Measurements from ENCODE around the gene TBPL2.

DNA sequence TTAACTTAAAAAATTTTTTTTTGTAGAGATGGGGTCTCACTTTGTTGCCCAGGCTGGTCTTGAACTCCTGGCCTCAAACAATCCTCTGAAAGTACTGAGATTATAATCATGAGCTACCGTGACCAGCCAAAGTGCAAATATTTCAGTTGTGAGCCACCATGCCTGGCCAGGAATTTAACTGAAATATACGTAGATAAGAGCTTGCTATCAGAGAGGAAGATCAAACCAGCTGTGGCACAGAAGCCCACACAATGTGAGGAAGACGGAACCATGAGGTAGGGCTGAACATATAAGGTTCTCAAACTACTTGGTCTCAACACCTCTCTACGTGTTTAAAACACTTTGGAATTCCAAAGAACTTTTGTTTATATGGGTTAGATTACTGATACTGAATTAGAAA lies 57.9 kb downstream of the TBPL2 start:
- TF ChIP-seq, protein P1, sequence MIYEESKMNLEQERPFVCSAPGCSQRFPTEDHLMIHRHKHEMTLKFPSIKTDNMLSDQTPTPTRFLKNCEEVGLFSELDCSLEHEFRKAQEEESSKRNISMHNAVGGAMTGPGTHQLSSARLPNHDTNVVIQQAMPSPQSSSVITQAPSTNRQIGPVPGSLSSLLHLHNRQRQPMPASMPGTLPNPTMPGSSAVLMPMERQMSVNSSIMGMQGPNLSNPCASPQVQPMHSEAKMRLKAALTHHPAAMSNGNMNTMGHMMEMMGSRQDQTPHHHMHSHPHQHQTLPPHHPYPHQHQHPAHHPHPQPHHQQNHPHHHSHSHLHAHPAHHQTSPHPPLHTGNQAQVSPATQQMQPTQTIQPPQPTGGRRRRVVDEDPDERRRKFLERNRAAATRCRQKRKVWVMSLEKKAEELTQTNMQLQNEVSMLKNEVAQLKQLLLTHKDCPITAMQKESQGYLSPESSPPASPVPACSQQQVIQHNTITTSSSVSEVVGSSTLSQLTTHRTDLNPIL (CRISPR knock-in tag; IDR thresholded peaks at IDR 0.05; ENCODE audit: low read depth), result no peak
- TF ChIP-seq PPARA (CRISPR knock-in tag; IDR thresholded peaks at IDR 0.05; ENCODE audit: borderline replicate concordance) (no peak), ARNTL (CRISPR knock-in tag; IDR thresholded peaks at IDR 0.05; ENCODE audit: borderline replicate concordance, low read depth) (no peak), RARB (CRISPR knock-in tag; IDR thresholded peaks at IDR 0.05) (no peak), ZFP3 (CRISPR knock-in tag; IDR thresholded peaks at IDR 0.05) (no peak), ZNF8 (CRISPR knock-in tag; IDR thresholded peaks at IDR 0.05) (no peak), BACH2 (CRISPR knock-in tag; IDR thresholded peaks at IDR 0.05; ENCODE audit: borderline replicate concordance) (no peak), ZNF70 (CRISPR knock-in tag; IDR thresholded peaks at IDR 0.05) (no peak), GLIS3 (CRISPR knock-in tag; IDR thresholded peaks at IDR 0.05) (no peak), ESRRG (CRISPR knock-in tag; IDR thresholded peaks at IDR 0.05) (no peak), ZFP30 (CRISPR knock-in tag; IDR thresholded peaks at IDR 0.05) (no peak)
- TF ChIP-seq, protein P2, sequence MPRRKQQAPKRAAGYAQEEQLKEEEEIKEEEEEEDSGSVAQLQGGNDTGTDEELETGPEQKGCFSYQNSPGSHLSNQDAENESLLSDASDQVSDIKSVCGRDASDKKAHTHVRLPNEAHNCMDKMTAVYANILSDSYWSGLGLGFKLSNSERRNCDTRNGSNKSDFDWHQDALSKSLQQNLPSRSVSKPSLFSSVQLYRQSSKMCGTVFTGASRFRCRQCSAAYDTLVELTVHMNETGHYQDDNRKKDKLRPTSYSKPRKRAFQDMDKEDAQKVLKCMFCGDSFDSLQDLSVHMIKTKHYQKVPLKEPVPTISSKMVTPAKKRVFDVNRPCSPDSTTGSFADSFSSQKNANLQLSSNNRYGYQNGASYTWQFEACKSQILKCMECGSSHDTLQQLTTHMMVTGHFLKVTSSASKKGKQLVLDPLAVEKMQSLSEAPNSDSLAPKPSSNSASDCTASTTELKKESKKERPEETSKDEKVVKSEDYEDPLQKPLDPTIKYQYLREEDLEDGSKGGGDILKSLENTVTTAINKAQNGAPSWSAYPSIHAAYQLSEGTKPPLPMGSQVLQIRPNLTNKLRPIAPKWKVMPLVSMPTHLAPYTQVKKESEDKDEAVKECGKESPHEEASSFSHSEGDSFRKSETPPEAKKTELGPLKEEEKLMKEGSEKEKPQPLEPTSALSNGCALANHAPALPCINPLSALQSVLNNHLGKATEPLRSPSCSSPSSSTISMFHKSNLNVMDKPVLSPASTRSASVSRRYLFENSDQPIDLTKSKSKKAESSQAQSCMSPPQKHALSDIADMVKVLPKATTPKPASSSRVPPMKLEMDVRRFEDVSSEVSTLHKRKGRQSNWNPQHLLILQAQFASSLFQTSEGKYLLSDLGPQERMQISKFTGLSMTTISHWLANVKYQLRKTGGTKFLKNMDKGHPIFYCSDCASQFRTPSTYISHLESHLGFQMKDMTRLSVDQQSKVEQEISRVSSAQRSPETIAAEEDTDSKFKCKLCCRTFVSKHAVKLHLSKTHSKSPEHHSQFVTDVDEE (CRISPR knock-in tag; IDR thresholded peaks at IDR 0.05), result no peak
- TF ChIP-seq, protein P3, sequence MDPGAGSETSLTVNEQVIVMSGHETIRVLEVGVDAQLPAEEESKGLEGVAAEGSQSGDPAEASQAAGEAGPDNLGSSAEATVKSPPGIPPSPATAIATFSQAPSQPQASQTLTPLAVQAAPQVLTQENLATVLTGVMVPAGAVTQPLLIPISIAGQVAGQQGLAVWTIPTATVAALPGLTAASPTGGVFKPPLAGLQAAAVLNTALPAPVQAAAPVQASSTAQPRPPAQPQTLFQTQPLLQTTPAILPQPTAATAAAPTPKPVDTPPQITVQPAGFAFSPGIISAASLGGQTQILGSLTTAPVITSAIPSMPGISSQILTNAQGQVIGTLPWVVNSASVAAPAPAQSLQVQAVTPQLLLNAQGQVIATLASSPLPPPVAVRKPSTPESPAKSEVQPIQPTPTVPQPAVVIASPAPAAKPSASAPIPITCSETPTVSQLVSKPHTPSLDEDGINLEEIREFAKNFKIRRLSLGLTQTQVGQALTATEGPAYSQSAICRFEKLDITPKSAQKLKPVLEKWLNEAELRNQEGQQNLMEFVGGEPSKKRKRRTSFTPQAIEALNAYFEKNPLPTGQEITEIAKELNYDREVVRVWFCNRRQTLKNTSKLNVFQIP (CRISPR knock-in tag; IDR thresholded peaks at IDR 0.05; ENCODE audit: borderline replicate concordance, low read depth), result no peak
- TF ChIP-seq, protein P4, sequence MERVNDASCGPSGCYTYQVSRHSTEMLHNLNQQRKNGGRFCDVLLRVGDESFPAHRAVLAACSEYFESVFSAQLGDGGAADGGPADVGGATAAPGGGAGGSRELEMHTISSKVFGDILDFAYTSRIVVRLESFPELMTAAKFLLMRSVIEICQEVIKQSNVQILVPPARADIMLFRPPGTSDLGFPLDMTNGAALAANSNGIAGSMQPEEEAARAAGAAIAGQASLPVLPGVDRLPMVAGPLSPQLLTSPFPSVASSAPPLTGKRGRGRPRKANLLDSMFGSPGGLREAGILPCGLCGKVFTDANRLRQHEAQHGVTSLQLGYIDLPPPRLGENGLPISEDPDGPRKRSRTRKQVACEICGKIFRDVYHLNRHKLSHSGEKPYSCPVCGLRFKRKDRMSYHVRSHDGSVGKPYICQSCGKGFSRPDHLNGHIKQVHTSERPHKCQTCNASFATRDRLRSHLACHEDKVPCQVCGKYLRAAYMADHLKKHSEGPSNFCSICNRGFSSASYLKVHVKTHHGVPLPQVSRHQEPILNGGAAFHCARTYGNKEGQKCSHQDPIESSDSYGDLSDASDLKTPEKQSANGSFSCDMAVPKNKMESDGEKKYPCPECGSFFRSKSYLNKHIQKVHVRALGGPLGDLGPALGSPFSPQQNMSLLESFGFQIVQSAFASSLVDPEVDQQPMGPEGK (CRISPR knock-in tag; IDR thresholded peaks at IDR 0.05; ENCODE audit: borderline replicate concordance), result no peak

Measured in SK-N-SH treated with all-trans-retinoic acid at 6 μM for 48 hours (cell line).